ENCODE results near the gene POLR3GL.
"Not testable (repeated sequence)": the region's sequence is repeated elsewhere in the genome, so short reads cannot be mapped to it uniquely, and the experiment has no call there.

Gene POLR3GL, protein sequence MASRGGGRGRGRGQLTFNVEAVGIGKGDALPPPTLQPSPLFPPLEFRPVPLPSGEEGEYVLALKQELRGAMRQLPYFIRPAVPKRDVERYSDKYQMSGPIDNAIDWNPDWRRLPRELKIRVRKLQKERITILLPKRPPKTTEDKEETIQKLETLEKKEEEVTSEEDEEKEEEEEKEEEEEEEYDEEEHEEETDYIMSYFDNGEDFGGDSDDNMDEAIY

DNA sequence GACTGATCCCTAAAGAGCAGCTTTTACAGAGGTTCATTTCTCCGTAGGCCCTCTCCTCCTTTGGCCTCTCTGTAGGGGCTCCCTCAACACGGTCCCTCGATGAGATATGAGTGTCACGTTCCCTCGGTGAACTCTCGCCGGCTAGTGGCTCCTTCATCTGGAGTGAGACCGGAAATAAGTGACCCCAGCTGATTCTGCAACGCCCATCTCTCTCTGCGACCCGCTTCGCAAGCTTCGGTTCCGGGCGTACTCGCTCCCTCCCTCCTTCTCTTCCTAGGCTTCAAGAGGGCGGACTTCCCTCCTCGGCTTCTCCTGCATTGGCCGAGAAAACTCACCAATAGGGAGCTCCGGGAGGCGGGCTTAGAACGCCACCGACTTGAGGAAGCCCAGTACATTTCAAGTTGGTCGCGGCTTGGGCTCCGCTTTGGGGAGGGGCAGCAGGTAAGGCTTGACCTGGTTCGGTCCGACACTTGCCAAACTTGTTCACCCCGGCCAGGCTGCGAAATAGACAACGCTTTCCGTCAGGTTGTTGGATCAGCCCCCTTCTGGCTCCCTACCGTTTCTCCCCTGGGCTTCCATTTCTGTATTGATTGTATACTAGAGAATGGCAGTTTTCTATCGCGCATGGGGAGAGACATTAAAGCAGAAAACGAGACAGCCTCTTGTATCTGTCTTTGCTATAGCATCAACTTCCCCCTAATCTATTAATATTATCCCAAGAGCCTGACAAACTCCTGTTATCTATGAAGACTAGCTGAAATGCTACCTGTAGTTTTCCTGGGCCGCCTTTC is at the start of gene POLR3GL, which contains the start of gene ANKRD34A:
TSS of gene POLR3GL (plus strand) at position 363 of the 791 bp plus-strand sequence. CDS start 10,176 bp downstream, outside the sequence.
TSS of gene ANKRD34A (minus strand) at position 248 of the 791 bp plus-strand sequence. CDS start 2,816 bp downstream, outside the sequence.
- DNase-seq = peak; percentile 52

GRCh38 chr1:145916745-145917144 is 47.7 kb upstream of the POLR3GL start:
- DNase-seq = no peak

- no peak for DNase-seq
Measured at GRCh38 chr1:145917595-145917994, 46.9 kb upstream of the POLR3GL start.

DNA sequence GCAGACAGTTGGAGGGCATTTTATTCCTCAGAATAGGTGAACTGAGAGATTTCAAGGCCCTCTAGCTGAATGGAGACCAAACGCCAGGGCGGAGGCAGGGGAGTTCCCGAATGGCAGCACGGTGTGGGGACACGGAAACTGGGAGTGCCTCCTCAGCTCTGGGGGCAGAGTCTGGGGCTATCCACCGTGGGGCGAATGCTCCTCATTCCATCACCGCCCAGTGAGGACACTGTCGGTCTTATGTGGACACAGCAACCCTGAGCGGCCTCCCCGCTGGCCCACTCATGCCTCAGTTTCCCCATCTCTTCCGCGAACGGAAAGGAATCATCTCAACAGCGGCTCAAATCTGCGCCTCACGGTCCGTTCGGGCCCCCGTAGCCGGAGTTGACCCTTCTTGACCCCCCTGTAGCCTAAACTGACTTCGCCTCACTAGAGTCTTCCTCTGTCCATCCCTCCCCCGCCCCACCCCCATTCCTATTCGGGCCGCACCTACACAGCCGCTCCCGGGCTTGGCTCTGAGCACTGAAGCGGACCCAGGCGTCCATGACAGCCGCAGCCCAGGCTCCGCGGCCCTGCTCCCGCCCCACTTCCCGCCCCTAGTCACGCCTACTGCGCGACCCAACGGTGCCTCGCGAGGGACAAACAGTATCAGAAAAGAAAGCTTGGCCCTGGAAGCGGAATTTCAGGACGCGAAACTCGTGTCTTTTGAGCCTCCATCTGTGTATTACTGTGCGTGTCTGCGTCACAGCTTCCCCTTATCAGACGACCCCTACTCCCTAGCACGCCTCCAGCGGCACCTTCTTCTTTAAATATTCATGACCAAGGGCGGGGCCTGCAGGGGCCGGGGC is 46.1 kb upstream of the POLR3GL start, which contains the start of gene PEX11B:
TSS of gene PEX11B (minus strand) at position 574 of the 848 bp plus-strand sequence. CDS start at position 545, 29 bp downstream.
- peak; percentile 16 for DNase-seq

- DNase-seq = no peak
Measured at GRCh38 chr1:145918992-145919939, 45.2 kb upstream of the POLR3GL start.

DNA sequence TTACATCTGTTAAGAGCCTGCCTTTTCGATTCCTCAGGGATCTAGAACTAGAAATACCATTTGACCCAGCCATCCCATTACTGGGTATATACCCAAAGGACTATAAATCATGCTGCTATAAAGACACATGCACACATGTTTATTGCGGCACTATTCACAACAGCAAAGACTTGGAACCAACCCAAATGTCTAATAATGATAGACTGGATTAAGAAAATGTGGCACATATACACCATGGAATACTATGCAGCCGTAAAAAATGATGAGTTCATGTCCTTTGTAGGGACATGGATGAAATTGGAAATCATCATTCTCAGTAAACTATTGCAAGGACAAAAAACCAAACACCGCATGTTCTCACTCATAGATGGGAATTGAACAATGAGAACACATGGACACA is 44.2 kb upstream of the POLR3GL start:
- DNase-seq = not testable (repeated sequence)

DNA sequence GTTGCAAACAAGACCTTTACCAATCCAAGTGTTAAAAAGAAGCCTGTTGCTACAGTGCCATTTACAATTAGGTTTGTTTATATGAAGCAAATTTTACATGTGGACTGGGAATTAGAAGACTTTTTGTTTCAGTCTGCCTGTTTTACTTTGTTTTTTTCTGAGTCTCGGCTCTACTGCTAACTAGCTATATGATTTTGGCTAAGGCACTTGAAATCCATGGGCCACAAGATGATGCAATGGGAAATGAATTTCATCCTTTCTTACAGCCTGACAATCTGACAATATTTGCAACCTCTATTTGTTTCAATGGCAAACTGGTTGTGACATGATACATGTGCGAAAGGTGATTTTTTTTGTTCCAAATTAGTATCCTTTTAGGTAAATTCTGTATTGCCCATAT is 42.2 kb upstream of the POLR3GL start:
- no peak for DNase-seq

- no peak for DNase-seq
Measured at GRCh38 chr1:145926686-145927062, 37.8 kb upstream of the POLR3GL start.

- DNase-seq = peak; percentile 95
Measured at GRCh38 chr1:145927063-145927886, 37.2 kb upstream of the POLR3GL start, which contains the start of gene RBM8A. RBM8A (minus strand) TSS chr1:145927484; CDS start chr1:145927426, 58 bp downstream.

DNA sequence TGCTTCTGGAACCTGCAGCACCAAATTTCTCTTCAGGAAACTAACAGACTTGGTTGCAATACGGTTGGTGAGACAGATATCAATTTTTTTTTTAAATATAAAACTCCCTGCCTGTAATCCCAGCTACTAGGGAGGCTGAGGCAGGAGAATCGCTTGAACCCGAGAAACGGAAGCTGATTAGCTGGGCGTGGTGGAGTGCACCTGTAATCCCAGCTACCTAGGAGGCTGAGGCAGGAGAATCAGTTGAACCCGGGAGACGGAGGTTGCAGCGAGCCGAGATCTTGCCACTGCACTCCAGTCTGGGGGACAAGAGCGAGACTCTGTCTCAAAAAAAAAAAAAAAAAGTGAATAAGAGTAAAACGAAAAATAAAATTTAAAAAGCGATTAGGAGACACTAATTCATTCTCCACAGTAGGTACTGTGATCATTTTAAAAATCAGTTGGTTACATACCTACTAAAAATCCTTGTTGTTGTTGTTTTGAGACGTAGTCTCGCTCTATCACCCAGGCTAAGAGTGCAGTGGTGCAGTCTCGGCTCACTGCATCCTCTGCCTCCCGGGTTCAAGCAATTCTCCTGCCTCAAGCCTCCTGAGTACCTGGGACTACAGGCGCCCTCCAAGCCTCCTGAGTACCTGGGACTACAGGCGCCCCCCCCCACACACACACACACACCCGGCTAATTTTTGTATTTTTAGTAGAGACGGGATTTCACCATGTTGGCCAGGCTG is 36.4 kb upstream of the POLR3GL start:
- no peak for DNase-seq

DNA sequence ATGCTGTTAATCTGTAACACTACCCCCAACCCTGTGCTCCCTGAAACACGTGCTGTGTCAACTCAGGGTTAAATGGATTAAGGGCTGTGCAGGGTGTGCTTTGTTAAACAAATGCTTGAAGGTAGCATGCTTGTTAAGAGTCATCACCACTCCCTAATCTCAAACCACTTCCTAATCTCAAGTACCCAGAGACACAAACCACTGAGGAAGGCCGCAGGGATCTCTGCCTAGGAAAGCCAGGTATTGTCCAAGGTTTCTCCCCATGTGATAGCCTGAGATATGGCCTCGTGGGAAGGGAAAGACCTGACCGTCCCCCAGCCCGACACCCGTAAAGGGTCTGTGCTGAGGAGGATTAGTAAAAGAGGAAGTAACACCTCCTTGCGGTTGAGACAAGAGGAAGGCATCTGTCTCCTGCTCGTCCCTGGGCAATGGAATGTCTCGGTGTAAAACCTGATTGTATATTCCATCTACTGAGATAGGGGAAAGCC is 31.9 kb upstream of the POLR3GL start:
- DNase-seq = not testable (repeated sequence)

GRCh38 chr1:145935708-145936107 is 28.8 kb upstream of the POLR3GL start:
- no peak for DNase-seq

DNA sequence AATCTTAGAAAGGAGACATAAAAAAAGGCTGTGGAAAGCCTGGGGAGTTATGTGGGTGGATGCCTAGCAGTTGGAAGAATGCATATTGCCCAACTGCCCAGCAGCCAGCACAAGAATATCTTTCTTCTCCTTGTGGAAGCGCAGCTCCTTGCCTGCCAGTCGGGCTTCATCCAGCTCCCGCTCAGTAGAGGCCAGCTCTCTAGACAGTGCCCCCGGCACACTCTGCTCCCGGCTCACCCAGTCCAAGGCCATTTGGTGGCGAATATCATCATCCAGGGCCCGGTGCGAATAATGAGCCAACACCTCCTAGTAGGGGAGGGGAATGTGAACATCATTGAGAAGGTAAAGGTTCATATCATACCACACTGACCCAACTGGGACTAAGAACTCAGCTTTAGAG is 28.2 kb upstream of the POLR3GL start:
- DNase-seq = no peak

DNA sequence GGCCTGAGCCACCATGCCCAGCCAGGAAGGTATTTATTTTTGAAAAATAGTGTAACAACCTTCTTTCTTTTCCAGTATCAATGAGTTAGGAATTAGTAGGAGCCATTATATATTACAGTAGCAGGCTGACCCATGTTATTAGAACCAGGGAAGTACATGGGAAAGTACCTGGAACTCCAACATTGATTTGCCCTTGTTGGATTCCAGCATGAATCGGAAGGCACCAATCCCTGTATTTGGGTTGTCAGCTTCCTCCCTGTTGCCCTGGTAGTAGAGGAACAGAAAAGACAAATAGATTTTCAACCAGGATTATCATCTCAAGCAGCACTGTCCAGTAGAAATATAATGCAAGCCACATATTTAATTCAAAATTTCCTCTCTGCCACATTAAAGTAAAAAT is 27.1 kb upstream of the POLR3GL start:
- DNase-seq = no peak

DNA sequence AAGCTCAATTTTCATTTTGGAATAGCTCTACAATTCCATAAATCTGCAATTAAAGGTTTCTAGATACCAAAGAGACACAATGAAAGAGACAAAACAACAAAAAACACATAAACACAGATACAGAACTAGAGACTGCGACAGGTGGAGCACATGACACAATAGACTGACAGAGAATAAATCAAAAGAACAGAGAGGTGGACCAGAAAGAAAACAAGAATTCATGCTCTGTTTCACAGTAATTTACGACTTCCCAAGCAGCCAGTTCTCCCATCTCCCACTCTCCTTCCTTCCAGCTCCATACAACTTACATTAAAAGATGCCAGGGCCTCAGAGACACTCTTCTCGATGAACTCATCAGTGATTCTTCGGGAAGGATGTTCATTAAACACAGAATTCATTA is 22.1 kb upstream of the POLR3GL start:
- no peak for DNase-seq

- no peak for DNase-seq
Measured at GRCh38 chr1:145942871-145943270, 21.6 kb upstream of the POLR3GL start.

DNA sequence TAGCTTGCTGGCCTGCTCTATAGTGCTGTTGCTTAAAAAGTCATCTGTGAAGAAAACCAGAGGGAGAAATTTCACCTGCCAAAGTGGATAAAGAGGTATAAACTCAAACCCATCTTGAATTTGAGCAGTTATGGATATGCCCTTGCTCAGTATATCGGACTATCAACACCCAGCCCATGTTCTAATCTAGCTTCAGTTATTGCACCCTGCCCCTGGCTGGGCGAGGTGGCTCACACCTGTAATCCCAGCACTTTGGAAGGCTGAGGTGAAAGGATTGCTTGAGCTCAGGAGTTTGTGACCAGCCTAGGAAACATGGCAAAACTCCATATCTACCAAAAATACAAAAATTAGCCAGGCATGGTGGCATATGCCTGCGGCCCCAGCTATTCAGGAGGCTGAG is 20.0 kb upstream of the POLR3GL start:
- DNase-seq = no peak

- no peak for DNase-seq
Measured at GRCh38 chr1:145946477-145946986, 18.0 kb upstream of the POLR3GL start.

DNA sequence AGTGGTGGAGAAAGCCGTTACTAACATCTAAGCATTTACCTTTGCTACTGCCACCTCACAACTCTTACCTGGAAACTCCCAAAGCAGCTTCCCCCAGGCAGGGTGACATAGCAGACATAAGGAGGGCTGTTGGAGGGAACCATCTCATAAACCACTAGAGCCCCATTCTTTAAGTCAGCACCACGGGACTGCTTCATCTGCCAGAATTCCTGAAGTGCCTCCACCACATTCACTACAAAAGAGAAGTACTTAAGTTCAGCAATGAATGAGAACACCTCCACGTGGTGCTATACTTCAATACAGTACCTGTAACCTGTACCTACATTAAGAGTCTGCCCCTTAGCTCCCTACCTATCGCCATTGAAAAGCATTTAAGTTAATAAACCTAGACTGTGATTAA is 16.9 kb upstream of the POLR3GL start:
- no peak for DNase-seq

GRCh38 chr1:145949219-145949618 is 15.3 kb upstream of the POLR3GL start:
- no peak for DNase-seq
